ENCODE results near the gene IQGAP3. TPM values are rescaled to one million over a fixed set of nuclear protein-coding genes. Genes with fewer than 3 reads are reported as not detected.

The IQGAP3 gene
- polyA plus RNA-seq, 3 donors = 0.03 to 0.24 TPM; not detected in 1

GRCh38 chr1:156483397-156483796 lies 89.0 kb downstream of the IQGAP3 start:
- Histone ChIP-seq H3K79me2 (ENCODE audit: insufficient read depth, low read length) (peaks cover 99% of the 10 kb centered on the region), H3K4me3 (replicated peaks in 1 of 3; ENCODE audit: low read depth in 2 of 3, low read length in 3 of 3) (no peak overlapping the region), H3K4me2 (replicated peaks; ENCODE audit: extremely low read depth, low read length, poor library complexity, severe bottlenecking) (no peak overlapping the region), H3K9ac (ENCODE audit: insufficient read depth, low read length, poor library complexity, severe bottlenecking) (no peak overlapping the region), H3K27me3 (ENCODE audit: control insufficient read depth in 2 of 2, insufficient read depth in 2 of 2, low read length in 2 of 2) (no peaks in the 10 kb centered on the region), H3K4me1 (ENCODE audit: control insufficient read depth in 1 of 2, insufficient read depth in 2 of 2, low read length in 2 of 2) (peaks cover 58 to 79% of the 10 kb centered on the region in 2 donors), H3K27ac (ENCODE audit: low read depth in 1 of 2, low read length in 2 of 2) (peak overlapping the region in 1 of 2 donors; percentile 60), H4K20me1 (ENCODE audit: insufficient read depth, low read length) (peaks cover 100% of the 10 kb centered on the region), H3K36me3 (replicated peaks in 1 of 2; ENCODE audit: control insufficient read depth in 1 of 2, insufficient read depth in 2 of 2, low read length in 2 of 2) (peaks cover 48 to 67% of the 10 kb centered on the region in 2 donors), H3K9me3 (replicated peaks in 1 of 2; ENCODE audit: control insufficient read depth in 1 of 2, insufficient read depth in 1 of 2, low read length in 2 of 2) (no peaks in the 10 kb centered on the region), H2AFZ (ENCODE audit: insufficient read depth, low read depth, low read length, poor library complexity, severe bottlenecking) (no peak overlapping the region)
- TF ChIP-seq, protein P1, sequence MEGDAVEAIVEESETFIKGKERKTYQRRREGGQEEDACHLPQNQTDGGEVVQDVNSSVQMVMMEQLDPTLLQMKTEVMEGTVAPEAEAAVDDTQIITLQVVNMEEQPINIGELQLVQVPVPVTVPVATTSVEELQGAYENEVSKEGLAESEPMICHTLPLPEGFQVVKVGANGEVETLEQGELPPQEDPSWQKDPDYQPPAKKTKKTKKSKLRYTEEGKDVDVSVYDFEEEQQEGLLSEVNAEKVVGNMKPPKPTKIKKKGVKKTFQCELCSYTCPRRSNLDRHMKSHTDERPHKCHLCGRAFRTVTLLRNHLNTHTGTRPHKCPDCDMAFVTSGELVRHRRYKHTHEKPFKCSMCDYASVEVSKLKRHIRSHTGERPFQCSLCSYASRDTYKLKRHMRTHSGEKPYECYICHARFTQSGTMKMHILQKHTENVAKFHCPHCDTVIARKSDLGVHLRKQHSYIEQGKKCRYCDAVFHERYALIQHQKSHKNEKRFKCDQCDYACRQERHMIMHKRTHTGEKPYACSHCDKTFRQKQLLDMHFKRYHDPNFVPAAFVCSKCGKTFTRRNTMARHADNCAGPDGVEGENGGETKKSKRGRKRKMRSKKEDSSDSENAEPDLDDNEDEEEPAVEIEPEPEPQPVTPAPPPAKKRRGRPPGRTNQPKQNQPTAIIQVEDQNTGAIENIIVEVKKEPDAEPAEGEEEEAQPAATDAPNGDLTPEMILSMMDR (IDR thresholded peaks at IDR 0.05) = no peak
- 61% methylated on average over 2 of the region's 2 CpGs for WGBS (ENCODE audit: insufficient coverage)
- intact Hi-C loops (cut with micrococcal nuclease) = loop anchor here (5.0 kb wide), 1 partner anchor 124 kb away; no protein-coding TSS in a partner anchor
- no peak overlapping the region for H3K4me3 Mint-ChIP-seq
- H3K36me3 Mint-ChIP-seq = peaks cover 62 to 72% of the 10 kb centered on the region in 2 donors
- H3K4me1 Mint-ChIP-seq = peaks cover 86% of the 10 kb centered on the region
- H3K27ac Mint-ChIP-seq = peak overlapping the region; percentile 46 to 85 (median 64)
- H3K27me3 Mint-ChIP-seq (ENCODE audit: low read depth in 3 of 3) = peaks cover 0 to 3% (median 0%) of the 10 kb centered on the region in 3 donors
- no peak for DNase-seq
- no peaks in the 10 kb centered on the region for H3K9me3 Mint-ChIP-seq

DNA sequence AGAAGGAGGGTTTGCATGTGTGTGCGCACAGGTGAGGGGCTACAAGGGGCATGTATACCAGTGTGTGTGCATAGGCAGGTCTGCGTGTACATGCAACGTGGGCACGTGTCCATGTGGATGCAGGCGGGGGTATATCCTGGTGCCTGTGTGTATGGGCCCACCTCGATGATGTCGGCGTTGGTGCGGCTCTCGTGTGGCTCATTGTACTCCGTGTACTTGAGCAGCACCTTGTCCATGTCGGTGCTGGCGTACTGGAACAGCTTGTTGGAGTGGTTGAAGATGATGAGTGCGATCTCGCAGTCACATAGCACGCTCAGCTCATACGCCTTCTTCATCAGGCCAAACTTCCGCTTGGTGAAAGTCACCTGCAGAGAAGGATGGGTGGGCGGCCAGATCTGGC lies 90.1 kb downstream of the IQGAP3 start:
- Histone ChIP-seq H2AFZ (ENCODE audit: insufficient read depth, low read depth, low read length, poor library complexity, severe bottlenecking) (no peak overlapping the region), H3K9me3 (replicated peaks in 1 of 2; ENCODE audit: control insufficient read depth in 1 of 2, insufficient read depth in 1 of 2, low read length in 2 of 2) (no peaks in the 10 kb centered on the region), H3K27ac (ENCODE audit: low read depth in 1 of 2, low read length in 2 of 2) (peak overlapping the region in 1 of 2 donors; percentile 60), H3K9ac (ENCODE audit: insufficient read depth, low read length, poor library complexity, severe bottlenecking) (no peak overlapping the region), H3K4me1 (ENCODE audit: control insufficient read depth in 1 of 2, insufficient read depth in 2 of 2, low read length in 2 of 2) (peaks cover 47 to 68% of the 10 kb centered on the region in 2 donors), H3K79me2 (ENCODE audit: insufficient read depth, low read length) (peaks cover 99% of the 10 kb centered on the region), H4K20me1 (ENCODE audit: insufficient read depth, low read length) (peaks cover 100% of the 10 kb centered on the region), H3K4me3 (replicated peaks in 1 of 3; ENCODE audit: low read depth in 2 of 3, low read length in 3 of 3) (no peak overlapping the region), H3K4me2 (replicated peaks; ENCODE audit: extremely low read depth, low read length, poor library complexity, severe bottlenecking) (no peak overlapping the region), H3K27me3 (ENCODE audit: control insufficient read depth in 2 of 2, insufficient read depth in 2 of 2, low read length in 2 of 2) (no peaks in the 10 kb centered on the region), H3K36me3 (replicated peaks in 1 of 2; ENCODE audit: control insufficient read depth in 1 of 2, insufficient read depth in 2 of 2, low read length in 2 of 2) (peaks cover 59 to 72% of the 10 kb centered on the region in 2 donors)
- H3K4me1 Mint-ChIP-seq = peaks cover 75% of the 10 kb centered on the region
- WGBS (ENCODE audit: insufficient coverage) = 92% methylated on average over 18 of the region's 19 CpGs
- no peak for DNase-seq
- TF ChIP-seq, protein P1 (IDR thresholded peaks at IDR 0.05) = no peak
- peaks cover 0 to 1% (median 0%) of the 10 kb centered on the region in 3 donors for H3K27me3 Mint-ChIP-seq (ENCODE audit: low read depth in 3 of 3)
- intact Hi-C loops (cut with micrococcal nuclease) = loop anchor here (5.0 kb wide), 1 partner anchor 125 kb away; no protein-coding TSS in a partner anchor
- H3K27ac Mint-ChIP-seq = peak overlapping the region in 4 of 7 donors; percentile 2 to 85 (median 73)
- no peaks in the 10 kb centered on the region for H3K9me3 Mint-ChIP-seq
- H3K4me3 Mint-ChIP-seq = no peak overlapping the region
- H3K36me3 Mint-ChIP-seq = peaks cover 64 to 79% of the 10 kb centered on the region in 2 donors
